MV-4-11 (cell line): ENCODE data around the gene HADH.
"Not testable (repeated sequence)": the region's sequence is repeated elsewhere in the genome, so short reads cannot be mapped to it uniquely, and the experiment has no call there.

Experiments used
- DNase-seq: peaks from one replicate; lab custom pipeline; 2025; lab: John Stamatoyannopoulos, UW

Gene HADH

DNA sequence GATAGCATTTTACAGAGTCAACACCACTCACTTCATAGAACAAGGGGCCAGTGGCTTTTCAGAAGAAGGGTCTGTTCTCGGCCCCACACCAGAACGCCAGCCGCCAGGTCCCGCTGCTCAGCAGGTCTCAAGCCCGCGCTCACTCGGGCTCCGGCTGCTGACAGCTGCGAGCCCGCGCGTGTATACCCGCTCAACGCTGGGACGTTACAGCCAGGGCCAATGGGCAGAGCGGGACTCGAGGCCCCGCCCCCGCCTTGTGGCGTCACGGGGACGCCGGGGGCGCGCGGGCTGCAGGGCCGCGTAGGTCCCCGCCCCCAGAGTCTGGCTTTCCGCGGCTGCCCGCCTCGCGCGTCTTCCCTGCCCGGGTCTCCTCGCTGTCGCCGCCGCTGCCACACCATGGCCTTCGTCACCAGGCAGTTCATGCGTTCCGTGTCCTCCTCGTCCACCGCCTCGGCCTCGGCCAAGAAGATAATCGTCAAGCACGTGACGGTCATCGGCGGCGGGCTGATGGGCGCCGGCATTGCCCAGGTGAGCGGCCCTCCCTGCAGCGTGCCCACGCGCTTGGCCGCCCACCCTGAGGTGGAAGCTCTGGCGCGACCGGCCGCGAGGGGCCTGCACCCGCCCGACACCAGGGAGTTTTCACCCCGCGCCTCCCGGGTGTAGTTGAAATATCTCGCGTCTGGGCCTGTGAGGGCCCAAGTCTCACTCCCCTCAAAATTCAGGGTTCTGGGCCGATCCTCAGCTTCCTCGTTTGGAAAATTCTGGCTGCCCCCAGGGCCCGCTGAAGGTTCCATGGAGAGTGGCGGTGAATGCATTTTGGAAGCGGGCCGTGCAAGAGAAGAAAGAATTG, at the start of gene HADH:
Gene HADH, plus strand, starts transcription at position 353 of the 850 bp plus-strand sequence. Its CDS starts 44 bp downstream, at position 397.
- peak; percentile 88 for DNase-seq

DNA sequence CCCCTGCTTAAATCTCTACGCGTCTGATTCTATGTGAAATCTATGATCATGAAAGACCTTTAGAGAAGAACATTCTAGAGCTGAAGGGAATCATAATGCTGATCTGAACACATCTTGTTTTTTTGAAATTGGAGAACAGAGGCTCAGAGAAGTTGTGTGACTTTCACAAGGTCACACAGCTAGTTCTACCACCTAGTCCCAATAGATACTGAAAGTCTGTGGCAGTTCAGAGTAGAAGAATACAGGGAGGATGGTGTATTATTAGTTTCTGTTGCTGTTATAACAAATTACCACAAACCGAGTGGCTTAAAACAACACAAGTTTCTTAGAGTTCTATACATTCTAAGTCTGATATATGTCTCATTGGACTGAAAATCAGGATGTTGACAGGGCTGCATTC, 43.9 kb upstream of the HADH start:
- DNase-seq = no peak

DNA sequence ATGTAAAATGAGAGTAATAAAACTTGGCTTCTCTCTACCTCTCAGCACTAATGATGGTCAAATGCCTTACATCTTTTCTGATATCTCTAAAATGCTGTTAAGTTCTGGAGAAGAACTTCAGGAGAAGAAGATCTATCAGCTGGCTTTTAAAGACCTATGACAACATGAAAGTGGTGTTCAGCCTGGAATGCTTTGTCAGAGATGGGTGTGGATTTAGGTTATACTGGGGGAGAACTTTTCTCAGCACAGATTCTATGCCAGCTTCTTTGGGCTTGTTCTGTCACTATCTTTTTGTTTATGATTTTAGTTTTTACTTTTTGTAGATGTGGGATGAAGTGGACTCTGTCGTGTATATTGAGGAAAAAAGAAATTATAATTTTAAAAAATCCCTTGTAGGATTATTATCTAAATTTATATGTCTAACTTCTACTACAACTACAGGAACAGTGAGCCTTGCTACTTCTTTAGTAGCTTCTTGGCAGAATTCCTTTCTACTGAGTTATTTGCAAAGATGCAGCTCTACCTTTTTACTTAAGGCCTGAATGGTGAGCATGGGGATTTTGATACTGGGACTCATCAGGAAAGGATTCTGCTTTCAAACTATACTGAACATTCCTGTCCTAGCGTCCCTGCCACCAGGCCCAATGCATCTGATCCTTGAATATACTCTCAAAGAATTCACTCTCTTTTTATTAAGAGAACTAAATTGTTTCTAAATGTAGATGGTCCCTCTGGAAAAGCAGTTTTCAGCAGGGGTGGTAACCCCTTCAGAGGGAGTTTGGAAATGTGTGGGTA, 38.7 kb upstream of the HADH start:
- no peak for DNase-seq

DNA sequence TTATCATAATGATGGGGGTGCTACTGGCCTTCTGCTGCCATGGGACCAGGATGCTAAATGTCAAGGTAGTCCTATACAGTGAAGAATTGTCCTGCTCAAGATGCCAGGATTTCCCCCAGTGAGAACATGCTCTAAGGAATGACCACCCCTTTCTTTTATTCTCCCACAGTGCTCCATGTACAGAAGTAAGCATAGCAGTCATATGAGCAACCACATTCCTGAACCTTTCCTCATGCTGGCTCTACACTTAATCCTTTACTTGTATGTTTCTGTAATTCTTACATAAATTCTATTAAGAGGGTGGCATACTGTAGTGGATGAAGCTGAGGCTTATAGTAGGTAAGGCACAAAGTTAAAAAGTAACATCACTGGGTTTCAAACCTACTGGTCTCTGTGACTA, 38.1 kb upstream of the HADH start:
- no peak for DNase-seq

DNA sequence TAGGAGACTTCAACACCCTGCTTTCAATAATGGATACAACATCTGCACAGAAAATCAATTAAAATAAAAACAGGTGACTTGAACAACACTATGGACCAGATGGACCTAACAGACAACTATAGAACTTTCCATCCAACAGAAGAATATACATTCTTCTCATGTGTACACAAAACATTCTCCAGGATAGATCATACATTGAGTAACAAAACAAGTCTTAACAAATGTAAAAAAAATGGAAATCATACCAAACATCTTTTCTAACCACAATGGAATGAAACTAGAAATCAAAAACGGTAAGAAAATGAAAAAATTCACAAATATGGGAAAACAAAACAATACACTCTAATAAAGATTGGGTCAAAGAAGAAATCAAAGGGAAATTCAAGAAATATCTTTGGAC, 33.7 kb upstream of the HADH start:
- no peak for DNase-seq

DNA sequence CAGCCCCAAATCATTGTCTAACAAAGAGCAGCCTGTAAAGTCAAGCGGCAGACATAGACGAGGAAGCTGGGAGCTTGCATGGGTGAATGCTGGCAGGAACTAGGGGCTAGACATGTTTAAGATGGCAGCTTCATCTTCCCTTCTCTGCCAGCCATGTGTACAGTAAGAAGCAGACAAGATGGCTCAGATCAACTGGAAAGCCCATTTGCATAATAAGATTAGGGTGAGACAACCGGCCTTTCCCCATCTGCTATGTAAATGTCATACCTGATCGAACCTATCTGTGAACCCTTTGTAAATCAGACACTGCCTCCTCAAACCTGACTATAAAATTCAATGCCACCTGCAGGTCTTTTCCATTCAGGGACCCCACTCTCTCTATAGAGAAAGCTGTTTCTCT, 22.8 kb upstream of the HADH start:
- DNase-seq = no peak

DNA sequence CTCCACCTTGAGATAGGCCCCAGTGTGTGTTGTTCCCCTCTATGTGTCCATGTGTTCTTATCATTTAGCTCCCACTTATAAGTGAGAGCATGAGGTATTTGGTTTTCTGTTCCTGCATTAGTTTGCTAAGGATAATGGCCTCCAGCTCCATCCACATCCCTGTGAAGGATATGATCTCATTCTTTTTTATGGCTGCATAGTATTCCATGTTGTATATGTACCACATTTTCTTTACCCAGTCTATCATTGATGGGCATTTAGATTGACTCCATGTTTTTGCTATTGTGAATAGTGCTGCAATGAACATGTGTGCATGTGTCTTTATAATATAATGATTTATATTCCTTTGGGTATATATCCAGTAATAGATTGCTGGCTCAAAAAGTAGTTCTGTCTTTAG, 22.2 kb upstream of the HADH start:
- not testable (repeated sequence) for DNase-seq

DNA sequence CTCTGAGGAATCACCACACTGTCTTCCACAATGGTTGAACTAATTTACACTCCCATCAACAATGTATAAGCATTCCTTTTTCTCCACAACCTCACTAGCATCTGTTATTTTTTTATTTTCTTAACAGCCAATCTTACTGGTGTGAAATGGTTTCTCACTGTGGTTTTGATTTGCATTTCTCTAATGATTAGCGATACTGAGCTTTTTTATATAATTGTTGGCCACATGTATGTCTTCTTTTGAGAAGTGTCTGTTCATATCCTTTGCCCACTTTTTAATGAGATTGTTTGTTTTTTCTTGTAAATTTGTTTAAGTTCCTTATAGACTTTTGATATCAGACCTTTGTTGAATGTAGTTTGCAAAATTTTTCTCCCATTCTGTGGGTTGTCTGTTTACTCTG, 21.8 kb upstream of the HADH start:
- not testable (repeated sequence) for DNase-seq

DNA sequence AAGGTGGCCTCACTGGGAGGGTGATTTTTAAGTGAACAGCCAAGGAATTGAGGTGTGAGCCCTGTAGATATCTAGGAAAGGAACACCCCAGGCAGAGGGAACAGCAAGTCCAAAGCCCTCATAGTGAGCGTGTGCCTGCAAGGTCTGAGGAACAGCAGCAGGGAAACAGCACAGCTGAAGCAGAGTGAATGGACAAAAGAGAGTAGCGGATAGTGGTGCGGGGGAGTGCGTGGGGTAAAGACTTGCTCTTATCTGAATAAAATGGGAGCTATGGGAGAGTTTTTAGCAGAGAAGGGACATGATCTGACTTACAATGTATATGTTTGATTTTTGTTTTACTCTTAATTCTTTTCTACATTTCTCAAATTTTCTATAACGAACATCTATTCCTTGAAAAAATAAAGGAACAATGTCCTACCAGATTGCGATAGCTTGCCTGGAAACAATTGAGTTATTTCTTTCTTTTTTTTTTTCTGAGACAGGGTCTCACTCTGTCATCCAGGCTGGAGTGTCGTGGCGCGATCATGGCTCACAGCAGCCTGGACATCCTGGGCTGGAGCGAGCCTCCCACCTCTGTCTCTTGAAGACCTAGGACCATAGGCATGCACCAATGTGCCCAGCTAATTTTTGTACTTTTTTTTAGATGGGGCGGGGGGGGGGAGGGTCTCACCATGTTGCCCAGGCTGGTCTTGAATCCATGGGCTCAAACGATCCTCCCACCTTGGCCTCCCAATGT, 19.5 kb upstream of the HADH start:
- no peak for DNase-seq

DNA sequence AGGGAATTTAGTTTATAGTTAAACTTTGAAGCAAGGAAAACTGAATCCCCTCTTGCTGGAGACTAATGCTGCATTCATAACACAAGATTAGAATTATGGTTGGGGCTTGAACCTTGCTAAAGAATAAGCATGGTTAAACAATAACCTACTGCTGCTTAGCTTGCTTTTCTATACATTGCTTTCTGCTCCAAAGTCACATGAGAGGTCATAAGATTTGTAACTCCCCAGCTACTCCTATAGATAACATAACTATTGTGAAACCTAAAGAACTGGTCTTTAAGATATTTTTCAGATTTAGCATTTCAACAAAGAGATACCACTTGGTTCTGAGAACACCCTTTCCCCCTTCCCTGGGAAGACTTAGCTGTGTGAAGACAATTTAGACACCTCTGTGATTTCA, 17.1 kb upstream of the HADH start:
- DNase-seq = no peak

DNA sequence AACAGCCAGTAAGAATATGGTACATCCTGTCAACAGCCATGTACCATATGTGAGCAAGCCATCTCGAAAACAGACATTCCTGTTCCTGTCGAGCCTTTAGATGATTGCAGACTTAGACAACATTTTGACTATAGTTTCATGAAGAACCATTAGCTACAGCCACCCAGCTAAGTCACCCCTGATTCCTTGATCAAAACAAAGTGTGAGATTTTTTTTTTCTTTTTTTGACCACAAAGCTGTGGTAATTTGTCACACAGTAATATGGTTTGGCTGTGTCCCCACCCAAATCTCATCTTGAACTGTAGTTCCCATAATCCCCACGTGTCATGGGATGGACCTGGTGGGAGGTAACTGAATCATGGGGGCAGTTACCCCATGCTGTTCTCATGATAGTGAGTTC, 15.2 kb upstream of the HADH start:
- DNase-seq = no peak

DNA sequence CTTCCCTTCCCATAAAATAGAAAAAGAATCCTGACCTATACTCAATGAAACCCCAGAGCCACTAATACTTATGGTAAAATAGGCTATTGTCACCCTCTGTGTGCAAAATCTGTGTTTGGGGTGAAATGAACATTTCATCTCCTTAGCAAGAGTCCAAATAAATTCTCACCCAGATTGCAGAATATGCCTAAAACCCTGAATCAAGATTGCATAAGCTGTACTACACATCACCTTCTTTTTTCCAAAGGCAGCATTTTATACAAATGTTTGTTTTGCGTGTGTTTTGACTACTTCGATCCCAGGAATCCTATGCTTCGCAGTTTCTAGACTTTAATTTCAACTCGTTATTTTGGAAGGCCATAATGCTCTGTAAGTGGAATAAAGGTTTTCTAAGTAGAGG, 12.2 kb upstream of the HADH start:
- DNase-seq = no peak

DNA sequence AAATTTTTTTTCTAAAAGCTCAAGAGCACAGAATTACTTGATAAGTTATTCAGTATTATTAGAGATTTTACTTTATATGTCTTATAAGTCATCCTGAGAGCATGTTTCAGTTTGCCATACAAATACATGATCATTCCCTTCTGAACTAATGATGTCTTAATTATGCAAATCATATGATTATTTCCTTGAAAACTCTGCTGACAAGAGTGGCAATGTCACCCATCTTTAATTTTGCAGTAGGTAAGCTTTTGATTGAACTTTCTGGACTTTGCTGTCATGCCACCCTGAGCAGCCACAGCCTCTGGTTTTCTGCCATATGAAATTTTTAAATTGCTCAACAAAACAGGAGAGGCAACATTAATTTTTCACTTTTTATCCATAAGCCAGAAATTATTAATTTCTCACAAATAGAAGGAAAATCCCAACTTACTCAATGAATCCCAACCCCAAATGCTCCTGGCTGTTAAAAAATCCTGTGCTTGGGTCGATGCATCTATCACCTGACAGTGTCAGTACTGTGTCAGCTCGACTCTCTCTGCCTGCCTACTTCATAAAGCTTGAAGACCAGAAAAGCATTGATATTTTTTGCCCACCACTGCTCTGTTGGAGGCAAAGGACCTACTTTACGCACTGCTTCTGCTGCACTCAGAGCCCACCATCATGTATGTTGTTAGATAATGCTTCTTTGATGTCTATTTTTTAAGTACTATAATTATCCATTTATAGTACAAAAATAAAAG, 11.6 kb upstream of the HADH start:
- DNase-seq = no peak

DNA sequence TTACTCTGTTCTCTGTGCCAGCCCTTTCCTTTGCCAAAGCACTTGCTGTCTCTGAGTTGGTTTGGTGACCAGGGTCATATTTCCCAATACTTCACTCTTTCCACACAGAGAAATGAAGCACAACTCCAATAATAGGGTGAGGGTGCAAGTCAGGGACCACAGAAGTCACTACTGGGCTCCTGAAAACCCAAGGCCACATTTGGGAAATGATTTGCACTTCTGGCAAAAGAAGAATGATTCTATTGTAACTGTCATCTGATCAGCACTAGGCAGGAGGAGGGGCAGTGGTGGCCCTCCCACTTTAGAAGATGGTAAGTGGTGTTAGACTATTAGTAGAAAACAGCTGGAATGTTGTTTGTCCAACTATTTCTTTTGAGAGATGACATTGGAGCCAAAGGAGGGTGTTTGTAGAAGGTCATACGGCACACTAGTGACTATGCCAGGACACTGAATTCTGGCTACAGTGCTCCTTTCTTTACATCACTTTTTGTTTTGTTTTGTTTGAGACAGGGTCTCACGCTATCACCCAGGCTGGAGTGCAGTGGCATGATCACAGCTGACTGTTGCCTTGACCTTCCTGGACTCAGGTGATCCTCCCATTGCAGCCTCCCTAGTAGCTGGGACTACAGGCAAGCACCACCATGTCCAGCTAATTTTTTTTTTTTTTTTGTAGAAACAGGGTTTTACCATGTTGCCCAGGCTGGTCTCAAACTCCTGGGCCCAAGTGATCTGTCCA, 10.8 kb upstream of the HADH start:
- DNase-seq = no peak

DNA sequence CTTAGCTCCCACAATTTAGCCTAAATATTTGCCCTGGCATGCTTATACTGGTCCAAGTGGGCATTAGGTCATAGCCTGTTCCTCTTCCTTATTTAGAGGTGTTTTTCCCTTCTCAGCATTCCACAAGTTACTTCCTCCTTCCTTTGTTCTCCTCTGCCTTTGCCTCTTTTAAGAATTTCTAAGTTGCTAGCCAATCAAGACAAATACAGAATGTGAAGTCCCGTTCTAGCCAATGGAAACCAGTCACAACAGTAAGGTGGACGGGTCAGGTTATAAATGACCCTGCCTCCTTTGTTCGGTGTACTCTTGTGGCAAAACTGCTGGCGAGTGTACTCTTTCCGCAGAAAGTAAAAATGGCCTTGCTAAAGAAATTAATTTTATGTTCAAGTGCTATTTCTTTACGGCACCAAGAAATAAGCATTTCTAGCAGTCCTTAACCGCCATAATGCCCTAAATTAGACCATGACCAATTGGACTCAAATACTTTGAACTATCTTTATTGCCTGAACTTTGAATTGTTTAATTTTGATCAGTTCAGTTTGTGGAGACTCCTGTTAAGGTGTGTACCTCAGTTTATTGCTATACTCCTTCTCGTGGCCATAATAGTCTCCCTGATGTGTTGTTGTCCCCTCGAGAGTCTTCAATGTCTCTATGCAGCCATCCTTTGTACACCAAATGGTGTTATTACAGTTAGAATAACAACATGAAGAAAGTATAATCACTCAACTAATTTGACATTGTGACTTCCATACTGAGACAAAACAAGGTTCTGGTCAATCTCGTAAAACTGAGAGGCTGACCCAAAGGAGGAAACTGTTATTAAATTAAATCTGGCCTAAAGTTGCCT, 1.6 kb upstream of the HADH start:
- DNase-seq = no peak

DNA sequence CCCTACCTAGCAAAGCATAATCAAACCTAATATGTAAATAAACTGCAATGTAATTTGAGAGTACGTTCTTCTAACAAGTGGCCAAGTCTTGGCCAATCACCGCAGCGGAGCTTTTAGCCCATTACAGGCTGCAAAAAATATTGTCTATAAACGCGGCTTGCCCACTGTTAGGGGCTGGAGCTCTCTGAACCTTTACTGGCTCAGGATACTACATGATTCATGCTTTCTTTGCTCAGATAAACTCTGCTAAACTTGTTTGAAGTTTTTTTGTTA, 990 bp upstream of the HADH start:
- no peak for DNase-seq

DNA sequence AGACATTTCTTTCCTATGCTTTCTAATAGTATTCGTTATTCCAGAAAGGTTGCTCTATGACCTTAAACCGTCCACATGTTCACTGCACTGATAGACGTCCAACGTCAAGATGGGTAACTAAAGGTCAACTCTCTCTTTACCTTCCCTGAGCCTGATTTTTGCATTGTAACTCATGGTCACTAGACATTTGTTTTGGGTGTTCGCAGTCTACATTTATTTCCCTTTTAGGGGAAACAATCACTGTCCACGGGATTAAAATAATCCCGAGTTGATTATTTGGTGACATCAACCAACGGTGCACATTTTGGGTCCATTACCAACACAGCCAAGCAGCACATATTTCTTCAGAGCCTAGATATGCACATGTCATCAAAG, 540 bp upstream of the HADH start:
- DNase-seq = no peak

DNA sequence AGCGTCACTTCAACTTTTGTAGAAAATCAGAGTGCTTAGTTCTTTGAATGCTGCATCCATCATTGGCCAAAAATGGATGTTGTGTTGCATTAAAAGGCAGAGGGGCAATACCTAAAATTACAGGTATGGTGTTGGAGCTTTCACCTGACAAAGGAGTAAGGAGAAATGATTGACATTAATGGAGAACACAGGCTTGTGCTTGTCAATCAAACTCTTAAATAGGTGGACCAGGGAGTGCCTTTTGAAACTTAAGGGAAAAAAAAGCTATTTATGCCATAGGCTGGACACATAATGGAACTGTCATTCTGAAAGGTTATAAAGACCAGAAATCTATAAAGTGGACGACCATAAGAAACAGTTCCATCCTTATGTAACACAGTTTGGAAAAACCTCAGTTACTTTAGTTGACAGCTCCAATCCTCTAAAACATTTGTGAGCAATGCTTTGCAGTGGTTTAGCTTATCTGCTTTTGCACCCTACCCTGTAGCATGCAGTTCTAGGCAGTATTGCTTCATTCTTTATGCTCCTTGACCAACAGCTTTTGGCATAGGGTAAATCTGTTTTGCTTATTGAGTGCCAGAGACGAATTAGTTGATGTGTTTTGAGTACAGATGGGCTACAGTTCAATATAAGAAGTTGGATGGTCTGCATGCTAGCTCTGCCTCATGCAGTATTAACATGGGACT, 2.4 kb downstream of the HADH start:
- peak; percentile 21 for DNase-seq

DNA sequence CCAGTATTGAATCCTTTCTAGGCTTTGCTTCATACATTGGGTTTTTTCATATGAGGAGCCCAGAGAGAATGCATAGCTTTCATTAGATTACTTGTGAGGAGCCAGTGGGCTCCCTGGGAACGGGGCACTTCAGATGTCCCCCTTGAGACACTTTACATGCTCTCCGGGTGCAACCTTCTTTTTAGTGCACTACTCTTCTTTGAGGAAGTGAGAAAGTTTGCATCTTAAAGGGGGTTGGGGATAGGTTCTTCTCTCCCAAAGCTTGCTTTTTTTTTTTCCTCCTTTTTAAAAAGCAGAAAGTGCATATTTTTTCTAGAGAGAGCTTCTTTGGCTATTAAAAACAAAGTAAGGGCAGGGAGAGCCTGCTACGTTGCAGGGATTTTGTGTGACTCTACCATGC, 4.3 kb downstream of the HADH start:
- peak; percentile 62 for DNase-seq

DNA sequence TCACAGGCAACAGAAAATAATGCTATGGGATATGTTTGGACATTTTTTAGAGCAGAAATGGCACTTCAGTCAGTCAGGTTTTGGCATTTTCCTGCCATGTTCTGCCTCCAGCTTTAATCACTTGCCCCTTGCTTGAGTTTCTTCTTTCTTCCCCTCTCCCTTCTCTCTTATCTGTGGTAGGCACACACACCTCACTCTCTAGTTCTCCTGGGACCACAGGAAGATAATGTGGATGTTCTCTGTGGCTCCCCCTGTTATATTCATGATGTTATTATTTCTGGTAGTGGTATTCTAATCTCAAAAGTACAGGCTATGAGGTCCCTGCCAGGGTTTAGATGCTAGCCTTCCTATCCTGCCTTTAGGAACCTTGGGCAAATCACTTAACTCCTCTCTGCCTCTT, 5.2 kb downstream of the HADH start:
- DNase-seq = no peak
